H9 (cell line): ENCODE results near the gene SLC35F3. TPM values are rescaled to one million over a fixed set of nuclear protein-coding genes. Genes with fewer than 3 reads are reported as not detected.

Source experiments
- DNase-seq: peaks from one replicate; pipeline ENCODE4 v3.0.0-alpha.2; 2017
- H2AFZ ChIP-seq: one replicate; pipeline ENCODE4 v1.6.1; 2013; ENCODE audit warnings: mild to moderate bottlenecking, low read length, control low read depth, moderate library complexity
- H2AK5ac ChIP-seq: 2 replicates; pipeline ENCODE4 v1.6.1; 2013; ENCODE audit warnings: low read length, control low read depth, mixed read lengths; ENCODE audit not compliant: insufficient read length
- H2BK120ac ChIP-seq: one replicate; pipeline ENCODE4 v1.6.1; 2013; ENCODE audit warnings: low read depth, mild to moderate bottlenecking, low read length, control low read depth, inconsistent platforms; ENCODE audit not compliant: poor library complexity, severe bottlenecking
- H2BK12ac ChIP-seq: 2 replicates; pipeline ENCODE4 v1.6.1; 2013; ENCODE audit warnings: low read length, control low read depth, mixed read lengths, low read depth; ENCODE audit not compliant: insufficient read length
- H2BK15ac ChIP-seq: 2 replicates; pipeline ENCODE4 v1.6.1; 2013; ENCODE audit warnings: low read depth, low read length, control low read depth
- H2BK20ac ChIP-seq: one replicate; pipeline ENCODE4 v1.6.1; 2013; ENCODE audit warnings: low read depth, mild to moderate bottlenecking, low read length, control low read depth, inconsistent platforms; ENCODE audit not compliant: poor library complexity, severe bottlenecking
- H2BK5ac ChIP-seq: 2 replicates; pipeline ENCODE4 v1.6.1; 2013; ENCODE audit warnings: low read length, control low read depth, mixed read lengths; ENCODE audit not compliant: insufficient read length
- H3K14ac ChIP-seq: 2 replicates; pipeline ENCODE4 v1.6.1; 2013; ENCODE audit warnings: low read length, control low read depth; ENCODE audit not compliant: insufficient read depth
- H3K18ac ChIP-seq: 2 replicates; pipeline ENCODE4 v1.6.1; 2013; ENCODE audit warnings: low read depth, mild to moderate bottlenecking, mixed read lengths, low read length, control low read depth; ENCODE audit not compliant: insufficient read length
- H3K23ac ChIP-seq: 2 replicates; pipeline ENCODE4 v1.6.1; 2013; ENCODE audit warnings: low read length, control low read depth, mixed read lengths, low read depth; ENCODE audit not compliant: insufficient read length
- H3K23me2 ChIP-seq: 2 replicates; pipeline ENCODE4 v1.6.1; 2013; ENCODE audit warnings: low read depth, mild to moderate bottlenecking, mixed read lengths, low read length, control low read depth; ENCODE audit not compliant: insufficient read length, poor library complexity, severe bottlenecking
- H3K27ac ChIP-seq: 2 replicates; pipeline ENCODE4 v1.5.1; 2013; ENCODE audit warnings: low read length, control low read depth, mixed read lengths, low read depth; ENCODE audit not compliant: insufficient read length
- H3K27me3 ChIP-seq: 2 replicates; pipeline ENCODE4 v1.6.1; 2013; ENCODE audit warnings: low read length, control low read depth, inconsistent platforms; ENCODE audit not compliant: insufficient read depth
- H3K4ac ChIP-seq: 2 replicates; pipeline ENCODE4 v1.6.1; 2013; ENCODE audit warnings: low read depth, mild to moderate bottlenecking, control low read depth, inconsistent platforms, low read length, moderate library complexity
- H3K4me1 ChIP-seq: 2 replicates; pipeline ENCODE4 v1.6.1; 2013; ENCODE audit warnings: low read length, control low read depth, inconsistent platforms; ENCODE audit not compliant: insufficient read depth
- H3K4me2 ChIP-seq: 2 replicates; pipeline ENCODE4 v1.6.1; 2013; ENCODE audit warnings: low read length, control low read depth, mixed read lengths; ENCODE audit not compliant: insufficient read length, insufficient read depth
- H3K56ac ChIP-seq: 2 replicates; pipeline ENCODE4 v1.6.1; 2013; ENCODE audit warnings: low read depth, mild to moderate bottlenecking, mixed read lengths, low read length, control low read depth; ENCODE audit not compliant: insufficient read length
- H3K79me1 ChIP-seq: 2 replicates; pipeline ENCODE4 v1.6.1; 2013; ENCODE audit warnings: low read depth, mild to moderate bottlenecking, moderate library complexity, low read length, control low read depth, inconsistent platforms; ENCODE audit not compliant: insufficient read depth, poor library complexity, severe bottlenecking
- H3K79me2 ChIP-seq: 2 replicates; pipeline ENCODE4 v1.6.1; 2013; ENCODE audit warnings: low read length, control low read depth, inconsistent platforms; ENCODE audit not compliant: insufficient read depth
- H3K9ac ChIP-seq: 2 replicates; pipeline ENCODE4 v1.6.1; 2013; ENCODE audit warnings: low read length, control low read depth, mixed read lengths; ENCODE audit not compliant: insufficient read length; ENCODE audit errors: extremely low read depth
- H3K9me3 ChIP-seq: one replicate; pipeline ENCODE4 v1.6.1; 2013; ENCODE audit warnings: low read depth, low read length, inconsistent platforms; ENCODE audit not compliant: control insufficient read depth
- H3T11ph ChIP-seq: one replicate; pipeline ENCODE4 v1.6.1; 2013; ENCODE audit warnings: mild to moderate bottlenecking, low read length, control low read depth, inconsistent platforms
- H4K20me1 ChIP-seq: one replicate; pipeline ENCODE4 v1.6.1; 2013; ENCODE audit not compliant: control insufficient read depth, insufficient read length, insufficient read depth
- H4K5ac ChIP-seq: 2 replicates; pipeline ENCODE4 v1.6.1; 2013; ENCODE audit warnings: low read depth, mild to moderate bottlenecking, mixed read lengths, low read length, control low read depth; ENCODE audit not compliant: insufficient read length
- H4K8ac ChIP-seq: replicated peaks from 2 replicates; pipeline ENCODE4 v1.6.1; 2013; ENCODE audit warnings: low read length, control low read depth, mixed read lengths, low read depth; ENCODE audit not compliant: insufficient read length
- H4K91ac ChIP-seq: 2 replicates; pipeline ENCODE4 v1.6.1; 2013; ENCODE audit warnings: low read depth, mild to moderate bottlenecking, moderate library complexity, mixed read lengths, low read length, control low read depth; ENCODE audit not compliant: insufficient read length
- H3K27ac Mint-ChIP-seq, 3 experiments: 2 replicates in 2 of 3; 3 replicates in 1 of 3; pipeline ENCODE4 v1.8.0; 2020 to 2021; ENCODE audit warnings: mixed read lengths in 3 of 3, mild to moderate bottlenecking in 1 of 3, moderate library complexity in 1 of 3
- H3K27me3 Mint-ChIP-seq: 2 replicates; pipeline ENCODE4 v1.8.0; 2021; ENCODE audit warnings: low read depth, mild to moderate bottlenecking, moderate library complexity, mixed read lengths
- H3K36me3 Mint-ChIP-seq, 3 experiments: 2 replicates in 2 of 3; 3 replicates in 1 of 3; pipeline ENCODE4 v1.8.0; 2020 to 2021; ENCODE audit warnings: low read depth in 3 of 3, mixed read lengths in 3 of 3; ENCODE audit not compliant: insufficient read depth in 1 of 3
- H3K4me1 Mint-ChIP-seq, 2 experiments: 2 replicates each; pipeline ENCODE4 v1.8.0; 2020; ENCODE audit warnings: mixed read lengths in 2 of 2
- H3K4me3 Mint-ChIP-seq, 2 experiments: 2 replicates in 1 of 2; 3 replicates in 1 of 2; pipeline ENCODE4 v1.8.0; 2020 to 2021; ENCODE audit warnings: mild to moderate bottlenecking in 2 of 2, mixed read lengths in 2 of 2, moderate library complexity in 1 of 2
- H3K9me3 Mint-ChIP-seq, 2 experiments: 2 replicates in 1 of 2; 3 replicates in 1 of 2; pipeline ENCODE4 v1.8.0; 2020; ENCODE audit warnings: mild to moderate bottlenecking in 2 of 2, mixed read lengths in 2 of 2, moderate library complexity in 1 of 2
- CTCF ChIP-seq: fragments of 200-600 bp; sonication (generic); conservative IDR thresholded peaks from 3 replicates; pipeline ENCODE4 v1.8.0; 2021; ENCODE audit warnings: antibody characterized with exemption, mild to moderate bottlenecking
- WGBS: extraction: QIAGEN DNeasy Blood & Tissue Kit; methylation state at CpG from one replicate; pipeline ENCODE4 v1.1.7; 2013; ENCODE audit warnings: missing lambda C conversion rate, low lambda C conversion rate, mixed read lengths; ENCODE audit not compliant: insufficient read length; ENCODE audit errors: extremely low coverage; 5-methylcytosine and 5-hydroxymethylcytosine counted together
- total RNA-seq: library from RNA; stranded (reverse); gene quantifications from 2 replicates; pipeline ENCODE4 v1.2.1, GENCODE V29; 2021

The SLC35F3 gene
- total RNA-seq, 1 experiment from 2014 or later, result 0.81 TPM

DNA sequence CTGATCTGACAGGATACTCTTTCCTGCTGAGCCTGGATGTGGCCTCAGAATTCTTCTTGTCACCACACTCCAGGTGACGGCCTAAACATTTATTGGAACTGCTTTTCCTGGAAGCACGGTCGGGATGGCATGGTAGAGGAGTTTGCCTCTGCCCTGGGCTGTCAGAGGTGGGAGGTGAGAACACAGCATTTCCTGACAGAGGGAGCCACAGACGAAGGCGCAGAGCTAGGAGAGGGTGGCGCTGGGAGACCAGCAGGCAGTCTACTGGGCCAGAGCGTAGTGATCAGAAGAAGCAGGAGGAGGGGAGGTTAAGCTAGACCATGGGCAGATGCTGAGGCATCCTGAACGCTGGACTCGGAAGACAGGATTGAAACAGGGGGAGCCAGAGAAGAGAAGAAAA, 315.2 kb downstream of the SLC35F3 start:
- Histone ChIP-seq H3K27me3 (no peaks in the 10 kb centered on the region), H2BK5ac (no peak overlapping the region), H4K8ac (no peak overlapping the region), H4K91ac (no peak overlapping the region), H3K9ac (no peak overlapping the region), H3K4me1 (no peaks in the 10 kb centered on the region), H3K18ac (no peak overlapping the region), H3K27ac (no peak overlapping the region), H2AK5ac (no peak overlapping the region), H2BK20ac (no peak overlapping the region), H3T11ph (no peak overlapping the region), H2AFZ (no peak overlapping the region), H4K20me1 (no peaks in the 10 kb centered on the region), H2BK12ac (no peak overlapping the region), H3K56ac (no peak overlapping the region), H2BK15ac (no peak overlapping the region), H3K4me2 (no peak overlapping the region), H3K79me2 (no peaks in the 10 kb centered on the region), H3K79me1 (no peaks in the 10 kb centered on the region), H4K5ac (no peak overlapping the region), H3K23me2 (peaks cover 5% of the 10 kb centered on the region), H3K14ac (no peak overlapping the region), H2BK120ac (no peak overlapping the region), H3K9me3 (no peaks in the 10 kb centered on the region), H3K4ac (no peak overlapping the region), H3K23ac (no peak overlapping the region)
- no CpG with 5 or more reads among the region's 9 CpGs for WGBS
- H3K27ac Mint-ChIP-seq, result no peak overlapping the region
- peaks cover 0 to 5% of the 10 kb centered on the region in 2 experiments; a peak in 3 of 4 replicates for H3K4me1 Mint-ChIP-seq
- no peaks in the 10 kb centered on the region for H3K36me3 Mint-ChIP-seq
- no peak for DNase-seq
- no peak overlapping the region for H3K4me3 Mint-ChIP-seq
- H3K27me3 Mint-ChIP-seq, result peaks cover 11% of the 10 kb centered on the region
- H3K9me3 Mint-ChIP-seq, result no peaks in the 10 kb centered on the region
- TF ChIP-seq CTCF, result no peak
